ENCODE data around the gene DDX42.
"Not testable (repeated sequence)": the region's sequence is repeated elsewhere in the genome, so short reads cannot be mapped to it uniquely, and the experiment has no call there.

DDX42 gene

GRCh38 chr17:63783522-63783921 is 9.6 kb downstream of the DDX42 start:
- no peak for DNase-seq

- DNase-seq, result no peak
These were observed 11.6 kb downstream of the DDX42 start for GRCh38 chr17:63785556-63785955.

- no peak for DNase-seq
These were observed 12.1 kb downstream of the DDX42 start for GRCh38 chr17:63786117-63786516.

- DNase-seq, result no peak
These were observed 13.2 kb downstream of the DDX42 start for GRCh38 chr17:63786971-63787711.

GRCh38 chr17:63790057-63790456 is 16.1 kb downstream of the DDX42 start:
- no peak for DNase-seq

- DNase-seq, result no peak
These were observed 18.2 kb downstream of the DDX42 start for GRCh38 chr17:63792055-63792729.

GRCh38 chr17:63796375-63796774 is 22.4 kb downstream of the DDX42 start:
- not testable (repeated sequence) for DNase-seq

GRCh38 chr17:63798572-63799106 is 24.7 kb downstream of the DDX42 start:
- DNase-seq, result no peak

- DNase-seq, result no peak
These were observed 26.8 kb downstream of the DDX42 start for GRCh38 chr17:63800783-63801182.

GRCh38 chr17:63804328-63804727 is 30.4 kb downstream of the DDX42 start:
- DNase-seq, result no peak

- no peak for DNase-seq
These were observed 31.6 kb downstream of the DDX42 start for GRCh38 chr17:63805591-63805990.

GRCh38 chr17:63809970-63810369 is 36.0 kb downstream of the DDX42 start:
- no peak for DNase-seq

- DNase-seq, result no peak
These were observed 42.2 kb downstream of the DDX42 start for GRCh38 chr17:63816123-63816522.

GRCh38 chr17:63816669-63817068 is 42.7 kb downstream of the DDX42 start:
- DNase-seq, result no peak

GRCh38 chr17:63817736-63818385 is 43.9 kb downstream of the DDX42 start:
- DNase-seq, result no peak

GRCh38 chr17:63819131-63819530 is 45.2 kb downstream of the DDX42 start:
- no peak for DNase-seq

GRCh38 chr17:63819585-63820537 is 45.9 kb downstream of the DDX42 start:
- no peak for DNase-seq

- no peak for DNase-seq
These were observed 47.1 kb downstream of the DDX42 start for GRCh38 chr17:63820963-63821561.

GRCh38 chr17:63821804-63822203 is 47.8 kb downstream of the DDX42 start:
- DNase-seq, result no peak

GRCh38 chr17:63822537-63822936 is 48.6 kb downstream of the DDX42 start:
- DNase-seq, result no peak

- DNase-seq, result no peak
These were observed 49.8 kb downstream of the DDX42 start for GRCh38 chr17:63823659-63824331.

GRCh38 chr17:63824362-63824761 is 50.4 kb downstream of the DDX42 start:
- no peak for DNase-seq

Measured in stimulated activated naive CD4-positive, alpha-beta T cell treated with Interleukin-2 at 50 U/mL for 16 hours (primary cell).